NCI-H1048 (cell line): ENCODE measurements around the gene FNDC10.

ENCODE experiments used
- DNase-seq: peaks from one replicate; lab custom pipeline; 2025; lab: John Stamatoyannopoulos, UW

The FNDC10 gene

GRCh38 chr1:1627829-1628753 is 28.2 kb upstream of the FNDC10 start:
- no peak for DNase-seq

GRCh38 chr1:1627261-1627828 is 27.4 kb upstream of the FNDC10 start:
- no peak for DNase-seq

GRCh38 chr1:1626207-1627141 is 26.5 kb upstream of the FNDC10 start:
- DNase-seq: no peak

- DNase-seq: no peak
Measured at GRCh38 chr1:1625824-1626206, 25.9 kb upstream of the FNDC10 start.

GRCh38 chr1:1625404-1625775 is 25.5 kb upstream of the FNDC10 start:
- no peak for DNase-seq

- no peak for DNase-seq
Measured at GRCh38 chr1:1624443-1625403, 24.8 kb upstream of the FNDC10 start.

- no peak for DNase-seq
Measured at GRCh38 chr1:1623631-1624442, 23.9 kb upstream of the FNDC10 start.

- no peak for DNase-seq
Measured at GRCh38 chr1:1623181-1623630, 23.3 kb upstream of the FNDC10 start.

- DNase-seq: no peak
Measured at GRCh38 chr1:1622788-1623094, 22.8 kb upstream of the FNDC10 start.

- no peak for DNase-seq
Measured at GRCh38 chr1:1622010-1622787, 22.3 kb upstream of the FNDC10 start.

- DNase-seq: no peak
Measured at GRCh38 chr1:1621173-1622009, 21.5 kb upstream of the FNDC10 start.

- DNase-seq: no peak
Measured at GRCh38 chr1:1620433-1621139, 20.7 kb upstream of the FNDC10 start.

- DNase-seq: no peak
Measured at GRCh38 chr1:1619917-1620361, 20.0 kb upstream of the FNDC10 start.

GRCh38 chr1:1618396-1619068 is 18.6 kb upstream of the FNDC10 start:
- DNase-seq: no peak

- no peak for DNase-seq
Measured at GRCh38 chr1:1617925-1618324, 18.0 kb upstream of the FNDC10 start.

GRCh38 chr1:1617516-1617915 is 17.6 kb upstream of the FNDC10 start:
- no peak for DNase-seq

GRCh38 chr1:1616838-1617237 is 16.9 kb upstream of the FNDC10 start:
- no peak for DNase-seq
